OCI-M2 (cell line): ENCODE data around the gene SPOCK2.

Experiments
- DNase-seq: peaks from one replicate; lab custom pipeline; 2025; ENCODE audit not compliant: unreplicated experiment; lab: John Stamatoyannopoulos, UW

Gene SPOCK2

DNA sequence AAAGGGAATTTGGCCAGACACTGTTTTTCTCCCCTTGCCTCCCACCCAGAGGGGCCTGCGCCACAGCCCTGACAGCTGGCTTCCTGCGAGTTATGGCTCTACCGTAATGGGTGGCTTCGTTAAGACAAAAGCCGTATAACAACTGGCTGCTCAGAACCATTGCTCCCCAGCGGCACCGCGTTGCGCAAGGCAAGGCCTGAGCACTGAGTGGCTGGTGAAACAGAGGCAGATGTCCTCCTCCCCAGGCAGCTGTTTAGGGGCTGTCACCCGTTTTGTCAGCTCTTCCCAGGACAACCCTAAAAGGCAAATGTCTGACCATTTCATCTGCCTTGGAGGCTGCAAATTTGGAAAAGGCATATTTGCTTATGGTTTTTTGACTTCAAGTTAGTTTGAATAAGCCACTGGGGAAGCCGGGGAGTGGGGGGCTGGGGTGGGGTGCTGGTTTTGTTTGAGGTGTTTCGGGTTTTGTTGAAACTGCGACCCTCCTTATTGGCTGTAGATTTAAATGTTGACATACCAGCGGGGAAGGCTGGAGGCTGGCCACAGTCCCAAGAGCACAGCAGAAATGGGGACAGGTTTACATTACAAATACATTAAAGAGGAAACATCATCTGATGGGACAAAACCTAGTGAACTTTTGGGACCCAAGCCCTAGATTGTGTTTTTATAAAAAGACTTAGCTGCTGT is 681 bp upstream of the SPOCK2 start:
- no peak for DNase-seq

DNA sequence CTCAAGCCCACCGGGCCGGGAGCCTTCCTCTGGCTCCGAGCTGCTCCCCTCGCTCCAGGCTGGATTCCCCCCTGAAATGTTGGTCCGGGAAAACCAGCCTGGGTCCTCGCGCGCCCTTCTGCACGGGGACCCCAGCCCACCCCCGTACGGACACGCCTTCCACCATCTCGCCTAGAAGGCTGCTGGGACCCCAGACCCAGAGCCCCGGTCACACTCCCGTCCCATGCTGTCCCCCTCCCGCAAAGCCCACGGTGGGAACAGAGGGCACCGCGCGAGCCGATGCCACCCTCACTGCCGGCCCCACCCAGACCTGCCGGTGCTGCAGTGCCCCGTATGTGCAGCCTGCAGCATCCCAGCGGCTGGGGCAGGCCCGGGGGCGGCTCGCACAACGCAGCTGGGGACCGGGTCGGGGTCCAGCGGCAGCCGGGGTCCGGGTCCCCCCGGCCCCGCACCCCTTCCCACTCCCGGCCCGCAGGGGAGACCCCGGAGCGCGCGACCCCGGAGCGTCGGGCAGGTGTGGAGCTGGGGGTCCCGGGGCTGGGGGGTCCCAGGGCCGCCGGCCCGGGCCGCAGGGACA is 871 bp downstream of the SPOCK2 start:
- no peak for DNase-seq

DNA sequence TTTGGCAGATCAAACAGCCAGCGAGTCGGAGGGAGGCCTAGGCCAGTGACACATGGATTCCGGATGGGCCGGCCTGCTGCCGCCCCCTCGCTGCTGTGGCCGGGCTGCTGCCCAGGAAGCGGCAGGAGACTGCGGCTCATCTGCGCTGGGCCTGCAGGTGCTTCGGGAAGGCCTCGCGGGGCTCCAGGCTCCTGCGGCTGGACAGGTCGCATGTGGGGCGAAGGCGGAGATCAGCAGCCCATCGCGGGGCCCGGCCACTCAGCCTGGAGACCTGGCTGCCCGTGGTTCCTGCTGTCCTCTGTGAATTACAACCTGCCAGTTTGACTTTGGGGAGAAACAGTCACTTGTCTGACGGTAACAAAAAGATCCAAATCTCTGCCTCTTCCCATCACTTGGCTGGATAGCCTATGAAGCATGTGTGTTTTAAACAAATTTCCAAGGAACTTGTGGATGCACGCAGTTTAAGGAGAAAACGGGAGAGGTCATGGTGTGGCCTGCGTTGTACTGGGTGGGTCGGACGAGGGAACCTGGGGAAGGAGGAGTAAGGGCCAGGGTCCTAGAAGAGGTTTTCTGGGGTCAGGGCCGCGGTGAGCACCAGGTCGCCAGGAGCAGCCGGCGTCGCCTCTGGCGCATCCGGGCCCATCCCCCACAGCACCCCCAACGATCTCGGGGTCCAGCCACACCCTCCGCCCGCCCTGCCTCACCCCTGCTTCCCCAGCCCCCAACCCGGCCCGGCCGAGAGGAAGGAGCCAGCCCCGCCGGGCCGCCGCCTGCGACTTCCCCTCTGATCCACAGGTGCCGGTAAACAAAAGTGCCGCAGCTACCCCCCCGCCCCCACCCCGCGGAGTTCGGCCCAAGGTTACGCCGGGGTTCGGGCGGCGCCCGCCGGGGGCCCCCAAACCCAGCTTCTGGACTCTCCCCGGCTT is 1.6 kb downstream of the SPOCK2 start:
- DNase-seq, result no peak

- DNase-seq, result no peak
Observed at GRCh38 chr10:72085864-72086465, 2.4 kb downstream of the SPOCK2 start.

DNA sequence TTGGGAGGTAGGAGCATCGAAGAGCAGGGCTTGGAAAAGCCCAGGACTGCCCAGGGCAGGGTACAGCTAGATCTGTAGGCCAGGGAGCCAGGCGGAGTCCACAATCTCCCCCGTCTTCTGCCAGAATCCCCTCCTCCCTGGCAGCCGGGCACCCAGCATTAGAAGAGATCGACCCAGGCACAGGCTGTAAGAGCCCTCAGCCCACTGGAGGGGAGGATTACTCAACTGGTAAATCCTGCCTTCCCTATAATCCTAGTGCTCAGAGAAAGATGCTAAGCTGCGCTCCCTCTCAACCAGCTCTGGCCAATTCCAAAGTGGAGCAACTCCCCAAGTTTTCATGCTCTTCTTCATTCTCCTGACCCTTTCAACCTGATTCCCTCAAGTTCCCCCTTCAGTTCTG is 3.2 kb downstream of the SPOCK2 start:
- DNase-seq, result no peak

DNA sequence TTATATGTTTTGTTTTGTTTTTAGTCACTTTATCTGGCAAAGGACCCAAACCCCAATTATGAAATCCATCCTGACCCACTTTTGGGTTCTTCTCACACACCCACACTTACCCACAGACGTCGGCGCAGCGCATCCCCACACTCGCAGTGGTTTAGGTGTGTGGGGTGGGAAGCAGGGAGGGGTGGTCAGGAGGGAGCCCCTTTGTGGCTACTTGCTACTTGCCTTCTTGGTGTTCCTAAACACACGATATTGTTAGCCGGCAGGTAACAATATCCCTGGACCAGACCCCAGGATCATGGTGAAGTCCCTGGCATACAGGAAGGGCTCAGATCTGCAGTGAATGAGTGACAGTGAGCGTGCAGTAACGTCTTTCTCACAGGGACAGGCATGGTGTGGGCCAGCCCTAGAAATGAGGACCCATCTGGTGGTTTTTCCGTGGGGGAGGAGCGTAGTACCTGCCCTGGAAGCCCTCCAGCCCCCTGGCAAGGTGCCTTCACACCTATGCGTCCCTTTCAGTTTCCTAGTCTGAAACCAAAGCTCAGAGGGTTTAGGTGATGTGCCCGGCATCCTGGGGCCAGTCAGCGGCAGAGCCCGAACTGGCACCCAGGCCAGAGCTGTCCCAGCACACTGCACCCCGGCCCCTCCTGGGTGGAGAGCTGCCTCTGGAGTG is 4.4 kb downstream of the SPOCK2 start:
- no peak for DNase-seq

- no peak for DNase-seq
Observed at GRCh38 chr10:72082856-72083789, 5.2 kb downstream of the SPOCK2 start.

DNA sequence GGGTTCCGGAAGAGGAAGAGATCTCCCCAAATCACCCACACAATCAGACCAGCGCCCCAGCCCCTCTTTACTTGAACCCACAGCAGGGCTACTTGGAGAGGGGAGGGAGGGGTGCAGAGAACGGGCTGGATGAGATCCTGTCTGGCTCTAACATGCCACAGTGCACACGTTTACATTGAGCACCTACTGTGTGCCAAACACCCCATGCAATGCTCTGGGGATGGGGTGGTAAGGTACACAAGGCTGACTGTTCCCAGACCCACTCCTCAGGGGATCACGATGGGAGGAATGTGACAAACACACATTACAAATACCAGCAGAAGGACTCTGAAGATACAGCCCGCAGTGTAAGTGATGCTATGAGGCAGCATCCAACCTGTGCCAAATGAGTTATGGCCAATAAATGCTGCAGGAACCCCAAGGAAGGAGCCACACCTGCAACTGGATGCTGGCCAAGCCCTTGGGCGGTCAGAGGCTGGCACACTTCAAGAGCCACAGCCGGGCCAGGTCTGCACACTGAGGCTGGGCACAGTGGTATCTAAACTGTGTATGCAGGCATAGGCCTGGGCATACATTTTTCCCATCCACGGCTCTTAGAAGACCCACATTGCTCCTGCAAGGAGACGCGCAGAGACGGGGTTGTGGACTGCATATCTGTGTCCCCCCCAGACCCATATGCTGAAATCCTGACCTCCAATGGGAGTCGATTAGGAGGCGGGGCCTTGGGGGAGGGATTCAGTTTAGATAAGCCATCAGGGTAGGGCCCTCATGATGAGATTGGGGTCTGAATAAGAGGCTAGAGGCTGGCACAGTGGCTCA is 6.4 kb downstream of the SPOCK2 start:
- no peak for DNase-seq

GRCh38 chr10:72081210-72081609 is 7.1 kb downstream of the SPOCK2 start:
- no peak for DNase-seq

DNA sequence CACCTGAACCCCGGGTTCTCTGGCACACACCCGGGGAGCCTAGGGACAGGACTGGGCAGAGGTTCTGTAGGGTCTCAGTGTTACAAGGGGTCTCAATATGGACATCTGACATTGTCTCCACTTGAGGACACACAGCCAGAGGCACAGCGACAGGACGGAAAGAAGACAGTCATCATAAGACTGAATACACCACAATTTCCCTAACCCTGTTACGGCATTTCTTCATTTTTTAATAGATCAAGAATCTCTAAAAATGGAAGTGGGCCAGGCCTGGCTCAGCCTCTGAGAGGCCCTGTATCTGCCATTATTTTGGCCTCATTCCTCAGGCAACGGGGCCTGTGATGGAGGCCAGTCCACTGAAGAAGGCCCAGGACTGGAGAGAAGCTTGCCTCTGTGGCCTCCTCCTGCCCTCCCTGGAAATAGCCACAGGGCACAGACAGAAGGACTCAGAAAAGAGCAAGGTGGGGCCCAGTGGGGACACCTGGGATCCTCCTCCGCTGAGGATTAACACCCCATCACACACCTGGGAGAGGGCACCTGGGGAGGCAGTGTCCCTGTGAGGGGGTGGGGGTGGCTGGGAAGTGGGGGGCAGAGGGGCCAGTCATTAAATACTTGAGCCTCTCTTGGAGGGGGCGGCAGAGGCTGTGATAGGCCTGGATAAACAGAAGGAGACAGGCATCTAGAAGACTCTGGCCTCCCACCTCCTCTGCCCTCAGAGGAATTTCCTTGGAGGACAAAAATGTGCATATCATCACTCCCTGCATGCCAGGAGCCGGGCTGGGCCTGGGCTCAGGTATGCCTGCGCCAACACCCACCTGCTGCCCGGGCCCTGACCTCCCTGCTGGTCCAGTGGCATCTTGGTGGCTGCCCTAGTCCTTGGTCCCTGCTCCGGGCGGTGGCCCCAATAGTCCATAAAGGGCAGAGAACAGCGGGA is 8.0 kb downstream of the SPOCK2 start:
- no peak for DNase-seq

DNA sequence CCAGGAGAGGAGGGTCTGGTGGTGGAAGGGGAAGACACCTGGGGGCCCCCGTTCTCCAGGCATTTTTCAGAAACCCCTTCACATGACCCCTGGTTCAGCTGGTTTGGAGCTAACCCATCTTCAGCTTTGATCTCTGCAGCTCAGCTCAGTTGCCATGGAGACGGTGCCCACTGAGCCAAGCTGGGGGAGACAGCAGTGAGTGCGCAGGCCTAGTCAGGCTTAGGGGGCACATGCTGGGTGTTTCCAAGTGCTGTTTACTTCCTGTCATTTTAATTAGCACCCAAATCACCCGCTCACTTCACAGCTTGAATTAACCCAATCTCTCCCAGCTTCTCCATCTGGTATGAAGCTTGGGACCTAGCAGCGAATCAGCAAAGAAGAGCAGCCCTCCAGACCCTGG is 9.0 kb downstream of the SPOCK2 start:
- DNase-seq, result no peak

DNA sequence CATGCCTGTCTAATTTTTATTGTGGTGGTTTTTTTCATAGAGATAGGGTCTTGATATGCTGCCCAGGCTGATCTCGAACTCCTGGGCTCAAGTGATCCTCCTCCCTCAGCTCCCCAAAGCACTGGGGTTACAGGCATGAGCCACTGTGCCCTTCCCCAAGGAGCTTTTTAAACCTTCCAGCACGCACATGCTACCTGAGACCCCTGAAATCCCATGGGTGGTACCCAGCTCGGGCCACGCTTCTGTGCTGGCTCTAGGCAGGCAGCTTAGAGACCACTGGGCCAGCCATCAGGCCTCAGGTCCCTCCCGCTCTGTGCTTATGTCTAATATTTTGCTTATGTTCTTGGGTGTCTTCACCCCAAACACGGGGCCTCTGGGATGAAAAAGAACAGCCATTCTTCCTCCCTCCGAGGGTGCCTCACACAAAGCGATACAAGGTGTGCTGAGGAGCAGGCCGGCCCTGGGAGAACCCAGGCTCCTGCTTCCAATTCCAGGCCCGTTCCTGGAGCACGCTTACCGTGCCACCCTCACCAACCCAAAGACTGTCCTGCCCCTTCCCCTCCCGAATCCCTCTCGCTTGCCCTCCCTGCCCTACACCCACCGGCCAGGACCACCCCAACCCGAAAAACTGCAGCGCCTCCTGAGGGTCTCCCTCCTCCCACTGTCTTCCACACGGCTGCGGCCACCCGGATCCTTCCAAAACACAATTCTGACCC is 10.9 kb downstream of the SPOCK2 start:
- no peak for DNase-seq

- no peak for DNase-seq
Observed at GRCh38 chr10:72076756-72077155, 11.6 kb downstream of the SPOCK2 start.

DNA sequence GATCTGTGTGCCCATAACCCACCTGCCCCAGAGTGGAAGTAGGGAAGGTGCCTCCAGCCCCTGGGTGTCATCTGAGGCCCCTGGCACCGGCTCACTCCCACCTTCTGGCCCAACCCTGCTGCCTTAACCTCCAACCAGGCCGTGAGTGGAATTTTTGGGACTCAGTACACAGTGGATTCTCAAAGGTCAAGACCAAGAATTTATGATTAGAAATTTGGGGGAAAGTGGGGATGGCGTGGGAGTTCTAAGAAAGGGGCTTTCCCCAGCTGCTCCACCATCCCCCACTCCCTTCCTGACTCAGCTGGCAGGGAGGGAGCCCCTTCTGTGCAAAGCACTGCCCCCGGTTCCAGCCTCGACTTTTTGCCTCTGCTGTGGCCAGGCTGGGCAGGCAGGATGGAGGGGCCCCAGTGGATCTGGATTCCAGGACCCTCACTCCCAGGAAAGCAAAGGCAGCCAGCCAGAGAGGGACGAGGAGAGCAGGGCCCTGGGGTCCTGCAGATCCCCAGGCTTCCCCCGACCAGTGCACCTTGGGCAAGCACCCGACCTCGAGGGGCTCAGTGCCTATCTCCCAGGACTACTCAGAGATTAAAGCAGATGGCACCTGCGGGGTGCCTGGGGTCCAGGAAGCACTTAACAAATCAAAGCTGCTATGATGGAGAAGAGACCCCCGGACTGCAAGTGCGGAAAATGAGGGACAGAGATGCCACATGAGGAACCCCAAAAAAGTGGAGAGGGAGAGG is 12.8 kb downstream of the SPOCK2 start:
- no peak for DNase-seq

- DNase-seq, result no peak
Observed at GRCh38 chr10:72074574-72075375, 13.6 kb downstream of the SPOCK2 start.
